HG03432 (cell line): Measurements from ENCODE around the gene QSOX1.

Experiments used
- ATAC-seq: cut with Tn5 transposase; IDR thresholded peaks from one replicate; pipeline ENCODE4 v1.9.1; 2021; ENCODE audit warnings: mild to moderate bottlenecking, moderate library complexity; ENCODE audit not compliant: unreplicated experiment

The QSOX1 gene

GRCh38 chr1:180169640-180170195, 15.0 kb downstream of the QSOX1 start:
- ATAC-seq = no peak

DNA sequence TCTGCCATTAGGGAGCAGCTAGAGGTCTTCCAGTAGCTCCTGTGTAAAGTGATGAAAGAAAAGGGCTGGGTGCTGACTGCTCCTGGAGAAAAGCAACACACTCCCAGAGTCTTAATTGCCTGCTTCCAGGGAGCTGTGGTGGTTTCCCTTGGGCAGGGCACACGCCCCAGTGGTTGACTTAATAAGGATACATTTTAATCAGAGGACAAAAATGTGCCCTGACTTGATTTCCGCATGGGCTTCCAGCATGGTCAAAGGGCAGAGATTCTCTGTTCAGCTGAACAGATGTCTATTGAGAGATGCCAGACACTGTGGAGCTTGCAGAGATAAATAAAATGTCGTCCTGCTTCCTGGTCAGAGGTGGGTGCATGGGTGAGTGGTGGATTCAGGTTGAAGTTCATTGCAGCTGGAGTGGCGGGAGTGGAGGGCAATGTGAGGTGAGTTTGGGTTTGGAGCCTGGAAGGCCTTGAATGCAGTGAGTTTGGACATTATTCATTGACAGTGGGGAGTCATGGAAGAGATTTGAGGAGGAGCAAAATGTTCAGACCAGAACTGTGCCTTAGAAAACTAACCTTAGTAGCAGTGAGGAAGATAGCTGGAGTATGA, 16.0 kb downstream of the QSOX1 start:
- ATAC-seq = no peak

DNA sequence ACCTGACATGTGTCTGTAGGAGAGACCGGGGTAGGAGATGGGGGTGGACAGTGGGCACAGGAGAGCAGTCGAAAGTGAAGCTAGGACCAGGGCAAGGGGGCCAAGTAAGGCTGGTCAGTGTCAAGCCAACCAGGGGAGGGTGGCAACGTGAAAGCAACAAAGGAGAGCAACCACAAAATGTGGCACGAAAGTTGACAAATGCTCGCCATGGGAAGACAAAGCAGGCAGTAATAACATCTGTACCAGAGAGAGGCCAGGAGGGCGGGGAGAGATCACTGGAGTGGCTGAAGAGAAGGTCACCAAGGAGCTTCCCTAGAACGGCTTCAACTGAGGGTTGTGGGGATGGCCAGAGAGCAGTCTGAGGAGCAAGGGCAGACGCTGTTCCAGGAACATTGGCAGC, 17.0 kb downstream of the QSOX1 start:
- no peak for ATAC-seq

DNA sequence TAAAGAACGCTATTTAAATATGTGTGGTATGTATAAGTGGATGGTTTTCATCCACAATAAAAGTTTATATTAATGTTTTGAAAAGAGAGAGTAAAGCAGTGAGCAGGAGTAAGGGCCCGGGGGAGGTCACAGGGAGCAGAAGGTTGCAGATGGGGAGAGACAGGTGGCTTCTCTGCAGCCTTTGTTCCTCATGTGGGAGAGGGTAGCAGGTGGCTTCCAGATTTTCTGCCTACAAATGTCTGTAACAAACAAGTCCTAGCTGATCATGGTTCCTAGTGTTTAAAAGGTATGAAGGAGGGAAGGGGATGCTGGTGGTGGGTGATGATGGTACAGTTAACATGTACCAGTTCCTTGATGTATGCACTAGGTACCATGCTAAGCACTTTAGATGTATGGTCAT, 18.8 kb downstream of the QSOX1 start:
- no peak for ATAC-seq

GRCh38 chr1:180173952-180174351, 19.3 kb downstream of the QSOX1 start:
- no peak for ATAC-seq

DNA sequence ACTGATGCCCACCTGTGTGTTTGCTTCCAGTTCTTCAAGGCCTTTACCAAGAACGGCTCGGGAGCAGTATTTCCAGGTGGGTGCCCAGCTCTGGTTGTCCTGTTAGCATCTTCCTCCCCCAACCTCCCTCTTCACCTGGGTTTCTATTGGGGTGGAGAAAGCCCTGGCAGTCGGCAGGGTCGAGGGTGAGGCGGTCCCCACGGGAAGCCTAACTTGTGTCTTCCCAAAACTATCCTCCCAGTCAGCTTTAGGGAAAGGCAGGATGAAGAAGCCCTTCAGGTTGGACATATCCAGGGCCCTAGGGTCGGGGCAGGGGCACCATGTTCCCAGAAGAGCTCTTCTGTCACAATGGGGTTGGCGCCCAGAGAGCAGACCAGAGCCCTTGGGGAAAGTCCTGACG, 20.6 kb downstream of the QSOX1 start:
- no peak for ATAC-seq

- no peak for ATAC-seq
Measured at GRCh38 chr1:180175806-180176205, 21.1 kb downstream of the QSOX1 start.

DNA sequence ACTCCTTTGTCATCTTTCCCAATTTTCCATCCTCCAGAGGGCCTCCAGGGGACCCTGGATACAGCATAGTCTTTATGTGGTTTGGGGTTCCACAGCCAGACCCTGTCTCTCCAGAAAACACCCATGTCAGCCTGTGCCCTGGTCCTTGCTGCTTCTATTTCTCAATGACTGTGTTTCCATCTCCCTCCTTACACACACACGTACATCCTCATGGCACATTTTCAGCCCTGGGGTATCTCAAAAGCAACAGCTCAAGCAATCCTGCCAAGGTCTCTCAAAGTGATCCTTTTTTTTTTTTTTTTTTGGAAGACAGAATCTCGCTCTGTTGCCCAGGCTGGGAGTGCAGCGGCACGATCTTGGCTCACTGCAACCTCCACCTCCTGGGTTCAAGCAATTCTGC, 22.3 kb downstream of the QSOX1 start:
- ATAC-seq = no peak

DNA sequence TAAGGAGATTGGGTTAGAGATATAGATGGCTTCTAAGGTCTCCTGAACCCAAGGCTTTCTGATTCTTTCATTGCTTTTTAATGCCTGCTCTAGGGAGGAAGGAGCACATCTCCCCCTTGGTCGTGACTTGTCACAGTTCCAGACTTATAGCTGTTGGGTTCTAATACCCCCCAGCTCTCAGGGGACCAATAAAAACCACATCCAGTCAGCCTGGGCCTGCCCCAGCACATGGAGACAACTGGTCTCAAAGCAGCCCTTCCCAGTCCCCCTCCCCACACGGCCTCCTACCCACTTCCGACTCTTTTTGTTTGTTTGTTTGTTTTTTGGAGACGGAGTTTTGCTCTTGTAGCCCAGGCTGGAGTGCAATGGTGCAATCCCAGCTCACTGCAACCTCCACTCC, 23.3 kb downstream of the QSOX1 start:
- ATAC-seq = no peak

GRCh38 chr1:180178511-180179161, 24.0 kb downstream of the QSOX1 start:
- ATAC-seq = peak; percentile 61

DNA sequence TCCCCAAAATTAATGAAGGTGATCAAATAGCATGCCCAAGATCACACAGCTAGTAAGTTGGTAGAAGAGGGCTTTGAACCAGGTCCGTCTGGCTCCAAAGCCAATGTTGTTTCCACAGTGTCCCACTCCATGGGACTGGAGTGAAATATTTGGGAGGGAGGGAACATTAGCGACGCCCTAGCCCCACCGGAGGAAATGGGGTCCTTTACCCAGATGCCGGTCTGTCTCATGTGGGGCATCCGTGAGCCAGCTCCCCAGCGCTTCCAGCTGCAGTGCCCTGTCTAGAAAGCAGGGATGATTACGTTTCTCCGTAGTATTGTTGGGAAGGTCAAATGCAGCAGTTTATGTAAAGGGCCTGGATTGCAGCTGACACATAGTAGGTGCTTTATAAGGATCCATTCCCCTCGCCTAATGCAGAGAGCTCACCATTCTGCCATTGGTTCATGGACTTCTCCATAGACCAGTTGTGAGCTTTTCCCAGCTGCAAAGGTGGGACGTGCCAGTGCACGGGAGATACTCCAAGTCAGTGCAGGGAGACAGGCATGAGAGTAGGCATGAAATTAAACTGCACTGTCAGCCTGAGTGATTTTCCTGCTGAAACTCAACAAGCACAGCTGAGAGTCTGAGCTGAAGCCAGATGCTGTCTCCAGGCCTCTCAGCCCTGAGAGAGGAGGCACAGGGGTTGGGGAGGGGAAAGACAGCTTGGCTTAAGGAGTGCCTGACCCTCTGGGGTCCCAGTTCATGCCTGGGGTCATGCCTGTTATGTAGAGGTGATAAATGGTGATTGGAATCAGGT, 24.7 kb downstream of the QSOX1 start:
- ATAC-seq = no peak

DNA sequence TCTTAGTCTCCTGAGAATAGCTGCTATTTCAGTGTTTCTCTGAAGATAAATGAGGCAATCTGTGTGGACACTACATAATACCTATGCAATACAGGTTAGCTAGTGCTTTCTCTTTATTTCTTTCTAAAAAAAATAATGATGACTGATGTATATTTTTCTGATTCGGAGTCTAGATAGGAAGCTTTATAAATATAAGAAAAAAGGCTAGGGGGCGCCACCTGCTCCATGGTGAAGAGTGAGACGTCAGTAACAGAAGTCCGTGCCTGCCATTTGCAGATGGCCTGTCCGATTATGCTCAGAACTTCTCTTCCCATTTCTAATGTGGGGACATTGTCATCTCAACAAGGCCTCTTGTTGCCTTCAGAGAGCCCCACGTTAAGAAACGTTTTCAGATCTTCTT, 26.4 kb downstream of the QSOX1 start:
- no peak for ATAC-seq

DNA sequence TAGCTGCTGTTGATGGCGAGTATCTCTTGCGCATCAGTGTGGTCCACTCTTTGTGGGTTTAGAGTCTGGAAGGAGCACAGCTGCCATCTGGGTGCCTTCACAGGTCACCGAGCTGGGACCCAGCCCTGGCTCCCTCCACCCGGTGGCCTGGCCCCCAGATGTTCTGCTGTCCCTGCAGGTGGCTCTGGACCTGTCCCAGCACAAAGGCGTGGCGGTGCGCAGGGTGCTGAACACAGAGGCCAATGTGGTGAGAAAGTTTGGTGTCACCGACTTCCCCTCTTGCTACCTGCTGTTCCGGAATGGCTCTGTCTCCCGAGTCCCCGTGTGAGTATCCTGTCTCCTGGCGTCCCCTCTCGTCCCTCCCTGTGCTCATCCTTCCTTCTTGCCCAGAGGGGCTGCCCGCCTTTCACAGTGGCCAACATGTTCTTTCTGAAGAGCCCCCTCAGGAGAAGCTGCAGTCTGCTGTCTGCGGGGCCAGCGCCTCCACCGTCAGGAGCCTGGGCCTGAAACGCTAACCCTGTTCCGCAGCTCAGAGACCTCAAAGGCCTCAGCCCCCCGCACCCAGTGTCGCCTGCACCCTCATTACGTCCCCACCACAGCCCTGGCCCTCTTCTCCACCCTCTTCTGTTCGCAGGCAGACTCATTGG, 27.4 kb downstream of the QSOX1 start:
- ATAC-seq = no peak

DNA sequence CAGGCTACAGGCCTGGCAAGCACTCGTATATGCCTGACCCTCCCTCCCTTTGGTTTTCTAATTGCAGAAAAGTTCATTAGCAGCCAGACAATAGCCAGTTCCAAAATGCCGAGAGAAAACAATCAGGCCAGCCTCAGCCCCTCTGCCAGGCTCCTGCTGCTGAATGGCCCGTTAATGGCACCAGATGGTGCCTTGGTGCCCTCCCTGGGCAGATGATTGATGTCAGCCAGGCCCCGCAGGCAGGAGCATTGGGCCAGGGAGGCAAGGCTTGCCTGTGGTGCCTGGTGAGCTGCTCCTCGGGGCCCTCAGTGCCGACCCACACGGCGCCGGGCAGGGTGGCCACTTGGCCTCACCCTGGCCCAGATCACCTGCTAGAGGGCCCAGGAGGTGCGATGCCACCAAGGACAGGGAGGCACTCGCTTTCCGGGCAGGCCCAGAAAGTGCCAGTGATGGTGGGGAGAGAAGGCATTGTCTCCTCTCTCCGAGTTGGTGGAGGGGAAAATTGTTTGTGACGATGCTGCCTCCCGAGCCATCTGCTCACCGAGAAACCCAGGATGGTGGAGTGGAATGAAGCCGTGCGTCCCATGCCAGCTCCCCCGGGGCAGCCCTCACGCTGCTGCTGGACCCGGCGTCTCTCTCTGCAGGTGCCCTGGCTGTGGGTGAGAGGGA, 28.1 kb downstream of the QSOX1 start:
- no peak for ATAC-seq

- no peak for ATAC-seq
Measured at GRCh38 chr1:180183426-180183825, 28.8 kb downstream of the QSOX1 start.

DNA sequence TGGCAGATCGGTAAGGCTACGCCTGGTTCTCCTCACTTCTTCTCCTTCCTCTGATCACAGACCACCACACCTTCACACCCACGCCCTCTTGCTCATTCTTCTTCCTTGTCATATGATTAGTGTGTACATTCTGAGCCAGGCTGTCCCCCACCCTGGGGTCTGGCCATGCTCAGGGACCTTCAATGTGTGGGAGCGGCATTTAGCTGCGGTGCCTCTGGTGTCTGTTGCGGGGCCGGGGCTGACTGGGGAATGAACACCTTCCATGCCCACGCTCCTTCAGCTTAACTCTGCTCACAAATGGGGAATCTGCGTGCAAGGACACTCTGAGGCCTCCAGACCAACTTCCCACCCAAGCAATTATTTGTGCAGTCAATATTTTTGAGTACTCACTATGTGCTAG, 29.4 kb downstream of the QSOX1 start:
- no peak for ATAC-seq

DNA sequence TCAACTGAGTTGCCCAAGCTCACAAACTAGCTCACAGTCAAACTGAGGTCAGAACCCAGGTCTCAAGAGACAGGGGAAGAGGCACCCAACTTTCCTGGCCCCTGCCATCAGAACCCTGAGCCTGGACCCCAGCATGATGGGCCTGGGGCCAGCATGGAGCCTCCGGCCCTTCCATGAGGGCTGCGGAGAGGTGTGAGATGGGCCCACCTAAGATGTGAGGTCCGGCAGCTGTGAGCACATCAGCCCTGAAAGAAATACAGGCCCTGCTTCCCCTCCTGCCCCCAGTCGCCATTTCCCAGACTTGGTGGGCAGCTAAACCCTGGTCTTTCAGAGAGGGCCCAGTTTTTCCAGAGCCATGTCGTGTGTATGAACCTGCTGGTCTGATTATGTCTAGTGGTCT, 30.6 kb downstream of the QSOX1 start:
- no peak for ATAC-seq

DNA sequence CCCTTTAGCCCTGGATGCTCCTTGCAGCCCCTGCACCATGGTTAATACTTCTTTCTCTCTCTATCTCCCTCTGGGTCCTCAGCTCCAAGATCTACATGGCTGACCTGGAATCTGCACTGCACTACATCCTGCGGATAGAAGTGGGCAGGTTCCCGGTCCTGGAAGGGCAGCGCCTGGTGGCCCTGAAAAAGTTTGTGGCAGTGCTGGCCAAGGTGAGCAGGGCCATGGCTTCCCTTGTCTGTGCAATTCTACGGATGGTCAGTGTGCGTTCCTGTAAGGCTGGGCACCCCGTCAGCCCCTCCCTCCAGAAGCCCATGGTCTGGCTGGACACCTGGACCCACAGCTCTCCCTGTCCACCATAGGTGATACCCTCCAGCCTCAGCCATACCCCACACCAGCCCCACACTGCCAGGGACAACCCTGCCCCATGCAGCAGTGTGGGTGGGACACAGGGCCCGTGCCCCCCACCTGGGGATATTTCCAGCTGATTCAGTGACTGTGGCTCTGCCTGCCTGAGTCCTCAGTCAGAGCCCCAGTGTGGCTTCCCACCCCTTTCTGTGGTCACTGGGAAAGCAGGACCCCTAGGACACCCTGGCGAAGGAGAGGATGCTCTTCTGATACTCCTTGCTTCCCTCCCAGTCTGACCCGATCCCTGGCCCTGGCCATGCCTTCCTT, 31.4 kb downstream of the QSOX1 start:
- no peak for ATAC-seq

- no peak for ATAC-seq
Measured at GRCh38 chr1:180186831-180187230, 32.2 kb downstream of the QSOX1 start.

GRCh38 chr1:180187626-180188025, 33.0 kb downstream of the QSOX1 start:
- ATAC-seq = no peak
